Measurements from ENCODE around the gene SPAG16. TPM values are rescaled to one million over a fixed set of nuclear protein-coding genes. Genes with fewer than 3 reads are reported as not detected.

SPAG16 gene
- total and polyA plus RNA-seq, 2 donors from 2014 or later: 35.9 to 38.5 TPM

GRCh38 chr2:213846856-213847255, 562.6 kb downstream of the SPAG16 start:
- H3K27me3 ChIP-seq (ENCODE audit: control insufficient read depth, insufficient read depth, low read length): no peaks in the 10 kb centered on the region
- no peak overlapping the region for H3K27ac ChIP-seq (ENCODE audit: low read depth in 2 of 2, low read length in 2 of 2)
- intact Hi-C loops (cut with DNase I): no loop called here
- TF ChIP-seq CTCF (IDR thresholded peaks at IDR 0.05; ENCODE audit: borderline replicate concordance, extremely low read depth, insufficient read depth): no peak
- no peaks in the 10 kb centered on the region for H3K4me1 ChIP-seq (ENCODE audit: control insufficient read depth in 2 of 3, insufficient read depth in 2 of 3, low read depth in 1 of 3, low read length in 3 of 3)
- FAIRE-seq (no peak), DNase-seq (no peak)
- H3K36me3 ChIP-seq (ENCODE audit: control insufficient read depth in 2 of 3, insufficient read depth in 3 of 3, low read length in 3 of 3): no peaks in the 10 kb centered on the region
- H3K9me3 ChIP-seq (ENCODE audit: control insufficient read depth in 2 of 3, insufficient read depth in 1 of 3, low read length in 3 of 3): no peaks in the 10 kb centered on the region
- no peak overlapping the region for H3K4me3 ChIP-seq (ENCODE audit: low read length in 3 of 3)
- no peak overlapping the region for H3K9ac ChIP-seq (ENCODE audit: low read length in 3 of 3)

GRCh38 chr2:213847316-213847715, 563.1 kb downstream of the SPAG16 start:
- no peaks in the 10 kb centered on the region for H3K9me3 ChIP-seq (ENCODE audit: control insufficient read depth in 2 of 3, insufficient read depth in 1 of 3, low read length in 3 of 3)
- no peak overlapping the region for H3K9ac ChIP-seq (ENCODE audit: low read length in 3 of 3)
- no peak overlapping the region for H3K27ac ChIP-seq (ENCODE audit: low read depth in 2 of 2, low read length in 2 of 2)
- H3K27me3 ChIP-seq (ENCODE audit: control insufficient read depth, insufficient read depth, low read length): no peaks in the 10 kb centered on the region
- no peaks in the 10 kb centered on the region for H3K36me3 ChIP-seq (ENCODE audit: control insufficient read depth in 2 of 3, insufficient read depth in 3 of 3, low read length in 3 of 3)
- no peak overlapping the region for H3K4me3 ChIP-seq (ENCODE audit: low read length in 3 of 3)
- intact Hi-C loops (cut with DNase I): no loop called here
- H3K4me1 ChIP-seq (ENCODE audit: control insufficient read depth in 2 of 3, insufficient read depth in 2 of 3, low read depth in 1 of 3, low read length in 3 of 3): no peaks in the 10 kb centered on the region
- no peak for TF ChIP-seq CTCF (IDR thresholded peaks at IDR 0.05; ENCODE audit: borderline replicate concordance, extremely low read depth, insufficient read depth)
- FAIRE-seq: no peak
- no peak for DNase-seq

GRCh38 chr2:213848631-213849030, 564.4 kb downstream of the SPAG16 start:
- intact Hi-C loops (cut with DNase I): no loop called here
- DNase-seq (no peak), FAIRE-seq (no peak)
- Histone ChIP-seq H3K36me3 (ENCODE audit: control insufficient read depth in 2 of 3, insufficient read depth in 3 of 3, low read length in 3 of 3) (no peaks in the 10 kb centered on the region), H3K4me1 (ENCODE audit: control insufficient read depth in 2 of 3, insufficient read depth in 2 of 3, low read depth in 1 of 3, low read length in 3 of 3) (no peaks in the 10 kb centered on the region), H3K4me3 (ENCODE audit: low read length in 3 of 3) (no peak overlapping the region), H3K27ac (ENCODE audit: low read depth in 2 of 2, low read length in 2 of 2) (no peak overlapping the region), H3K27me3 (ENCODE audit: control insufficient read depth, insufficient read depth, low read length) (no peaks in the 10 kb centered on the region), H3K9me3 (ENCODE audit: control insufficient read depth in 2 of 3, insufficient read depth in 1 of 3, low read length in 3 of 3) (no peaks in the 10 kb centered on the region), H3K9ac (ENCODE audit: low read length in 3 of 3) (no peak overlapping the region)
- no peak for TF ChIP-seq CTCF (IDR thresholded peaks at IDR 0.05; ENCODE audit: borderline replicate concordance, extremely low read depth, insufficient read depth)

- H3K4me1 ChIP-seq (ENCODE audit: control insufficient read depth in 2 of 3, insufficient read depth in 2 of 3, low read depth in 1 of 3, low read length in 3 of 3): peaks cover 0 to 12% (median 5%) of the 10 kb centered on the region in 3 donors
- H3K27me3 ChIP-seq (ENCODE audit: control insufficient read depth, insufficient read depth, low read length): no peaks in the 10 kb centered on the region
- H3K27ac ChIP-seq (ENCODE audit: low read depth in 2 of 2, low read length in 2 of 2): no peak overlapping the region
- intact Hi-C loops (cut with DNase I): no loop called here
- no peak overlapping the region for H3K9ac ChIP-seq (ENCODE audit: low read length in 3 of 3)
- H3K36me3 ChIP-seq (ENCODE audit: control insufficient read depth in 2 of 3, insufficient read depth in 3 of 3, low read length in 3 of 3): no peaks in the 10 kb centered on the region
- no peaks in the 10 kb centered on the region for H3K9me3 ChIP-seq (ENCODE audit: control insufficient read depth in 2 of 3, insufficient read depth in 1 of 3, low read length in 3 of 3)
- no peak for TF ChIP-seq CTCF (IDR thresholded peaks at IDR 0.05; ENCODE audit: borderline replicate concordance, extremely low read depth, insufficient read depth)
- FAIRE-seq: peak; percentile 50
- H3K4me3 ChIP-seq (ENCODE audit: low read length in 3 of 3): no peak overlapping the region
- peak in 1 of 5 donors; percentile 7 for DNase-seq
Measured at GRCh38 chr2:213861638-213862037, 577.4 kb downstream of the SPAG16 start.

All from kidney (tissue), 14 donors.